ENCODE results near the gene TCFL5.

Gene TCFL5

GRCh38 chr20:62894261-62894660 lies 32.6 kb upstream of the TCFL5 start:
- H4K20me1 ChIP-seq (ENCODE audit: low read depth, low read length): no peaks in the 10 kb centered on the region
- H3K36me3 ChIP-seq (ENCODE audit: low read length): peaks cover 28% of the 10 kb centered on the region
- H3K27me3 ChIP-seq (ENCODE audit: low read length): no peaks in the 10 kb centered on the region
- no peak overlapping the region for H3K27ac ChIP-seq (ENCODE audit: low read depth, low read length)
- no peak overlapping the region for H3K4me3 ChIP-seq (ENCODE audit: insufficient read depth, low read length, poor library complexity, severe bottlenecking)
- H3K79me2 ChIP-seq (ENCODE audit: insufficient read depth, low read length): no peaks in the 10 kb centered on the region; the same call in 1 of the 2 replicates
- no peak overlapping the region for H3K9ac ChIP-seq (ENCODE audit: low read length)
- no peak for TF ChIP-seq EZH2phosphoT487 (conservative IDR thresholded peaks at IDR 0.05; ENCODE audit: low read length)
- TF ChIP-seq CTCF (IDR thresholded peaks at IDR 0.05; ENCODE audit: insufficient read depth, low read length, poor library complexity, severe bottlenecking): no peak
- no peak overlapping the region for H3K4me2 ChIP-seq (ENCODE audit: low read depth, low read length, poor library complexity, severe bottlenecking)
- no peaks in the 10 kb centered on the region for H3F3A ChIP-seq (ENCODE audit: insufficient read depth)
- H2AFZ ChIP-seq (ENCODE audit: low read depth, low read length, severe bottlenecking): no peak overlapping the region
- no peaks in the 10 kb centered on the region for H3K9me3 ChIP-seq (ENCODE audit: insufficient read depth, low read length)
- no peaks in the 10 kb centered on the region for H3K9me2 ChIP-seq (replicated peaks; ENCODE audit: insufficient read depth, low read length)

- Histone ChIP-seq H3F3A (ENCODE audit: insufficient read depth) (no peaks in the 10 kb centered on the region), H4K20me1 (ENCODE audit: low read depth, low read length) (no peaks in the 10 kb centered on the region), H3K79me2 (ENCODE audit: insufficient read depth, low read length) (no peaks in the 10 kb centered on the region; the same call in 1 of the 2 replicates), H3K9ac (ENCODE audit: low read length) (no peak overlapping the region), H3K4me3 (ENCODE audit: insufficient read depth, low read length, poor library complexity, severe bottlenecking) (no peak overlapping the region), H2AFZ (ENCODE audit: low read depth, low read length, severe bottlenecking) (no peak overlapping the region), H3K9me3 (ENCODE audit: insufficient read depth, low read length) (no peaks in the 10 kb centered on the region), H3K4me2 (ENCODE audit: low read depth, low read length, poor library complexity, severe bottlenecking) (no peak overlapping the region), H3K27ac (ENCODE audit: low read depth, low read length) (no peak overlapping the region), H3K36me3 (ENCODE audit: low read length) (peaks cover 28% of the 10 kb centered on the region), H3K27me3 (ENCODE audit: low read length) (no peaks in the 10 kb centered on the region), H3K9me2 (replicated peaks; ENCODE audit: insufficient read depth, low read length) (no peaks in the 10 kb centered on the region)
- TF ChIP-seq CTCF (IDR thresholded peaks at IDR 0.05; ENCODE audit: insufficient read depth, low read length, poor library complexity, severe bottlenecking) (no peak), EZH2phosphoT487 (conservative IDR thresholded peaks at IDR 0.05; ENCODE audit: low read length) (no peak)
These were observed 32.1 kb upstream of the TCFL5 start for GRCh38 chr20:62893700-62894099.

- no peaks in the 10 kb centered on the region for H4K20me1 ChIP-seq (ENCODE audit: low read depth, low read length)
- no peak overlapping the region for H2AFZ ChIP-seq (ENCODE audit: low read depth, low read length, severe bottlenecking)
- no peak overlapping the region for H3K9ac ChIP-seq (ENCODE audit: low read length)
- no peak overlapping the region for H3K27ac ChIP-seq (ENCODE audit: low read depth, low read length)
- H3K4me2 ChIP-seq (ENCODE audit: low read depth, low read length, poor library complexity, severe bottlenecking): no peak overlapping the region
- no peaks in the 10 kb centered on the region for H3K9me3 ChIP-seq (ENCODE audit: insufficient read depth, low read length)
- no peaks in the 10 kb centered on the region for H3K27me3 ChIP-seq (ENCODE audit: low read length)
- no peaks in the 10 kb centered on the region for H3K9me2 ChIP-seq (replicated peaks; ENCODE audit: insufficient read depth, low read length)
- TF ChIP-seq CTCF (IDR thresholded peaks at IDR 0.05; ENCODE audit: insufficient read depth, low read length, poor library complexity, severe bottlenecking) (no peak), EZH2phosphoT487 (conservative IDR thresholded peaks at IDR 0.05; ENCODE audit: low read length) (no peak)
- peaks cover 28% of the 10 kb centered on the region for H3K36me3 ChIP-seq (ENCODE audit: low read length)
- H3F3A ChIP-seq (ENCODE audit: insufficient read depth): no peaks in the 10 kb centered on the region
- H3K4me3 ChIP-seq (ENCODE audit: insufficient read depth, low read length, poor library complexity, severe bottlenecking): no peak overlapping the region
- no peaks in the 10 kb centered on the region for H3K79me2 ChIP-seq (ENCODE audit: insufficient read depth, low read length)
These were observed 31.0 kb upstream of the TCFL5 start for GRCh38 chr20:62892348-62893304.

All from SU-DHL-6 (cell line).